CD4-positive, CD25-positive, alpha-beta regulatory T cell (primary cell): ENCODE results near the gene CHTF8. TPM values are rescaled to one million over a fixed set of nuclear protein-coding genes. Genes with fewer than 3 reads are reported as not detected.

Experiments
- ATAC-seq, 2 donors: fragments of 150-1000 bp; cut with Tn5 transposase; one replicate each; pipeline ENCODE4 v1.10.0; 2021; ENCODE audit warnings: low read depth in 2 of 2, moderate number of reproducible peaks in 2 of 2, moderate library complexity in 1 of 2
- DNase-seq, 3 donors: peaks; one replicate each; pipeline versions ENCODE4 v3.0.0 to v3.0.0-alpha.2; 2012 to 2022; ENCODE audit warnings: mixed read lengths in 1 of 3
- H3K27ac ChIP-seq: one replicate; pipeline ENCODE4 v1.7.0; 2013; ENCODE audit warnings: mild to moderate bottlenecking, low read length; ENCODE audit not compliant: insufficient read depth, poor library complexity, severe bottlenecking
- H3K27me3 ChIP-seq: one replicate; pipeline ENCODE4 v1.7.0; 2013; ENCODE audit warnings: low read length; ENCODE audit not compliant: control insufficient read depth, insufficient read depth
- H3K36me3 ChIP-seq: one replicate; pipeline ENCODE4 v1.7.0; 2013; ENCODE audit warnings: mild to moderate bottlenecking, low read length, moderate library complexity; ENCODE audit not compliant: control insufficient read depth, insufficient read depth
- H3K4me1 ChIP-seq: 2 replicates; pipeline ENCODE4 v1.7.0; 2013; ENCODE audit warnings: mild to moderate bottlenecking, low read length; ENCODE audit not compliant: insufficient read depth, control insufficient read depth, poor library complexity, severe bottlenecking
- H3K4me3 ChIP-seq: one replicate; pipeline ENCODE4 v1.7.0; 2013; ENCODE audit warnings: low read depth, mild to moderate bottlenecking, low read length, moderate library complexity
- H3K9me3 ChIP-seq, 2 experiments: 1 replicate in 1 of 2; 2 replicates in 1 of 2; pipeline ENCODE4 v1.7.0; 2013; ENCODE audit warnings: low read length in 2 of 2, mild to moderate bottlenecking in 1 of 2, moderate library complexity in 1 of 2; ENCODE audit not compliant: control insufficient read depth in 2 of 2
- H3K27ac Mint-ChIP-seq, 3 donors: one replicate each; pipeline ENCODE4 v1.8.0; 2020 to 2022; ENCODE audit warnings: mild to moderate bottlenecking in 3 of 3, mixed read lengths in 3 of 3, moderate library complexity in 2 of 3
- H3K27me3 Mint-ChIP-seq: one replicate; pipeline ENCODE4 v1.8.0; 2022; ENCODE audit warnings: mild to moderate bottlenecking, mixed read lengths
- H3K36me3 Mint-ChIP-seq: one replicate; pipeline ENCODE4 v1.8.0; 2020; ENCODE audit warnings: mixed read lengths
- H3K4me1 Mint-ChIP-seq, 4 donors: one replicate each; pipeline ENCODE4 v1.8.0; 2020 to 2022; ENCODE audit warnings: mixed read lengths in 4 of 4, mild to moderate bottlenecking in 1 of 4
- H3K4me3 Mint-ChIP-seq, 4 donors: one replicate each; pipeline ENCODE4 v1.8.0; 2020 to 2022; ENCODE audit warnings: mild to moderate bottlenecking in 4 of 4, mixed read lengths in 4 of 4, moderate library complexity in 3 of 4
- H3K9me3 Mint-ChIP-seq, 7 donors: one replicate each; pipeline ENCODE4 v1.8.0; 2020 to 2022; ENCODE audit warnings: mixed read lengths in 7 of 7, mild to moderate bottlenecking in 3 of 7, moderate library complexity in 2 of 7
- polyA plus RNA-seq, 4 donors: library from polyadenylated mRNA; unstranded; fragments of 300-500 nt; fragmentation: Illumina TruSeq; gene quantifications; one replicate each; pipeline ENCODE4 v1.2.3, GENCODE V29; 2021
- total RNA-seq: library from RNA; stranded (reverse); gene quantifications from one replicate; pipeline ENCODE4 v1.2.3, GENCODE V29; 2022

Gene CHTF8
- total and polyA plus RNA-seq, 5 donors from 2014 or later, result 79.4 to 227 (median 210) TPM

- DNase-seq (no peak), ATAC-seq (no peak)
- Histone ChIP-seq H3K9me3 (no peaks in the 10 kb centered on the region), H3K36me3 (peaks cover 60% of the 10 kb centered on the region), H3K4me1 (no peaks in the 10 kb centered on the region), H3K27ac (no peak overlapping the region), H3K4me3 (no peak overlapping the region), H3K27me3 (no peaks in the 10 kb centered on the region)
- H3K4me3 Mint-ChIP-seq, result no peak overlapping the region
- H3K9me3 Mint-ChIP-seq, result no peaks in the 10 kb centered on the region
- H3K27ac Mint-ChIP-seq, result no peak overlapping the region
- peaks cover 0 to 15% (median under 1%) of the 10 kb centered on the region in 4 donors for H3K4me1 Mint-ChIP-seq
- peaks cover 30% of the 10 kb centered on the region for H3K36me3 Mint-ChIP-seq
- H3K27me3 Mint-ChIP-seq, result peaks cover 6% of the 10 kb centered on the region
These were observed 16.6 kb downstream of the CHTF8 start for GRCh38 chr16:69115837-69116236.

GRCh38 chr16:69115361-69115760 is 17.0 kb downstream of the CHTF8 start:
- no peaks in the 10 kb centered on the region for H3K27me3 ChIP-seq
- peaks cover 55% of the 10 kb centered on the region for H3K36me3 ChIP-seq
- no peak overlapping the region for H3K27ac ChIP-seq
- H3K27me3 Mint-ChIP-seq, result peaks cover 6% of the 10 kb centered on the region
- no peak for ATAC-seq
- H3K9me3 Mint-ChIP-seq, result no peaks in the 10 kb centered on the region
- peaks cover 30% of the 10 kb centered on the region for H3K36me3 Mint-ChIP-seq
- peaks cover 0 to 15% (median 2%) of the 10 kb centered on the region in 4 donors for H3K4me1 Mint-ChIP-seq
- no peak overlapping the region for H3K4me3 Mint-ChIP-seq
- H3K9me3 ChIP-seq, result no peaks in the 10 kb centered on the region
- DNase-seq, result no peak
- no peaks in the 10 kb centered on the region for H3K4me1 ChIP-seq
- H3K27ac Mint-ChIP-seq, result peak overlapping the region in 1 of 3 donors; percentile 32
- no peak overlapping the region for H3K4me3 ChIP-seq

- no peak overlapping the region for H3K27ac Mint-ChIP-seq
- peaks cover 6% of the 10 kb centered on the region for H3K27me3 Mint-ChIP-seq
- no peak overlapping the region for H3K27ac ChIP-seq
- H3K36me3 Mint-ChIP-seq, result peaks cover 31% of the 10 kb centered on the region
- no peaks in the 10 kb centered on the region for H3K4me1 ChIP-seq
- DNase-seq (no peak), ATAC-seq (no peak)
- H3K4me3 ChIP-seq, result no peak overlapping the region
- peaks cover 0 to 14% (median 2%) of the 10 kb centered on the region in 4 donors for H3K4me1 Mint-ChIP-seq
- peaks cover 51% of the 10 kb centered on the region for H3K36me3 ChIP-seq
- no peaks in the 10 kb centered on the region for H3K9me3 ChIP-seq
- no peaks in the 10 kb centered on the region for H3K27me3 ChIP-seq
- H3K9me3 Mint-ChIP-seq, result no peaks in the 10 kb centered on the region
- H3K4me3 Mint-ChIP-seq, result no peak overlapping the region
These were observed 17.4 kb downstream of the CHTF8 start for GRCh38 chr16:69114976-69115355.

GRCh38 chr16:69114346-69114975 is 17.9 kb downstream of the CHTF8 start:
- no peaks in the 10 kb centered on the region for H3K27me3 ChIP-seq

GRCh38 chr16:69113216-69113615 is 19.2 kb downstream of the CHTF8 start:
- ATAC-seq (no peak), DNase-seq (no peak)
- no peaks in the 10 kb centered on the region for H3K9me3 ChIP-seq
- Mint-ChIP-seq H3K27ac (no peak overlapping the region), H3K4me3 (no peak overlapping the region), H3K27me3 (peaks cover 12% of the 10 kb centered on the region), H3K9me3 (no peaks in the 10 kb centered on the region), H3K36me3 (peaks cover 35% of the 10 kb centered on the region), H3K4me1 (peaks cover 0 to 13% (median 2%) of the 10 kb centered on the region in 4 donors)
- H3K36me3 ChIP-seq, result peaks cover 34% of the 10 kb centered on the region
- no peaks in the 10 kb centered on the region for H3K27me3 ChIP-seq
- H3K4me1 ChIP-seq, result no peaks in the 10 kb centered on the region
- H3K27ac ChIP-seq, result no peak overlapping the region
- H3K4me3 ChIP-seq, result no peak overlapping the region

More at GRCh38 chr16:69114346-69114975, 17.9 kb downstream of the CHTF8 start:
- Mint-ChIP-seq H3K27me3 (peaks cover 6% of the 10 kb centered on the region), H3K4me3 (no peak overlapping the region), H3K27ac (no peak overlapping the region), H3K36me3 (peaks cover 36% of the 10 kb centered on the region), H3K4me1 (peaks cover 0 to 14% (median 2%) of the 10 kb centered on the region in 4 donors), H3K9me3 (no peaks in the 10 kb centered on the region)
- Histone ChIP-seq H3K36me3 (peaks cover 46% of the 10 kb centered on the region), H3K27ac (no peak overlapping the region), H3K4me3 (no peak overlapping the region), H3K9me3 (no peaks in the 10 kb centered on the region), H3K4me1 (no peaks in the 10 kb centered on the region)
- DNase-seq (no peak), ATAC-seq (no peak)

GRCh38 chr16:69112285-69113129 is 19.9 kb downstream of the CHTF8 start:
- Histone ChIP-seq H3K27me3 (peaks cover 3% of the 10 kb centered on the region), H3K27ac (no peak overlapping the region), H3K4me1 (peaks cover 3% of the 10 kb centered on the region), H3K9me3 (no peaks in the 10 kb centered on the region), H3K36me3 (peaks cover 27% of the 10 kb centered on the region), H3K4me3 (no peak overlapping the region)
- Mint-ChIP-seq H3K36me3 (peaks cover 30% of the 10 kb centered on the region), H3K27ac (no peak overlapping the region), H3K27me3 (peaks cover 15% of the 10 kb centered on the region), H3K9me3 (no peaks in the 10 kb centered on the region), H3K4me1 (peaks cover 0 to 14% (median 3%) of the 10 kb centered on the region in 4 donors), H3K4me3 (no peak overlapping the region)
- DNase-seq (peak in 1 of 3 donors; percentile 50), ATAC-seq (peak in 1 of 2 donors; percentile 57)

GRCh38 chr16:69111876-69112230 is 20.5 kb downstream of the CHTF8 start:
- H3K27ac ChIP-seq, result no peak overlapping the region
- H3K4me1 ChIP-seq, result peaks cover 10% of the 10 kb centered on the region
- Mint-ChIP-seq H3K27me3 (peaks cover 20% of the 10 kb centered on the region), H3K9me3 (no peaks in the 10 kb centered on the region), H3K4me1 (peaks cover 0 to 19% (median 3%) of the 10 kb centered on the region in 4 donors), H3K4me3 (no peak overlapping the region), H3K27ac (no peak overlapping the region), H3K36me3 (peaks cover 30% of the 10 kb centered on the region)
- ATAC-seq (no peak), DNase-seq (no peak)
- peaks cover 21% of the 10 kb centered on the region for H3K36me3 ChIP-seq
- no peak overlapping the region for H3K4me3 ChIP-seq
- H3K27me3 ChIP-seq, result peaks cover 3% of the 10 kb centered on the region
- no peaks in the 10 kb centered on the region for H3K9me3 ChIP-seq
